Smooth muscle cell (in vitro differentiated cells): ENCODE results near the gene ELMO1. TPM values are rescaled to one million over a fixed set of nuclear protein-coding genes. Genes with fewer than 3 reads are reported as not detected.

ENCODE experiments used
- DNase-seq: peaks from one replicate; lab custom pipeline; 2025; ENCODE audit not compliant: unreplicated experiment; lab: John Stamatoyannopoulos, UW
- H2AFZ ChIP-seq: fragments of 200-600 bp; sonication (generic); 2 replicates; pipeline ENCODE4 v1.6.0; 2016; ENCODE audit warnings: antibody characterized with exemption, low read depth, mild to moderate bottlenecking
- H3F3A ChIP-seq: fragments of 200-600 bp; sonication (generic); 2 replicates; pipeline ENCODE4 v1.6.0; 2017; ENCODE audit warnings: antibody characterized with exemption, low read depth
- H3K27ac ChIP-seq: fragments of 200-600 bp; sonication (generic); 2 replicates; pipeline ENCODE4 v1.5.1; 2016; ENCODE audit warnings: low read depth, mild to moderate bottlenecking
- H3K27me3 ChIP-seq: fragments of 200-600 bp; sonication (generic); 2 replicates; pipeline ENCODE4 v1.6.1; 2016; ENCODE audit warnings: low read depth, mild to moderate bottlenecking
- H3K36me3 ChIP-seq: fragments of 200-600 bp; sonication (generic); 2 replicates; pipeline ENCODE4 v1.5.1; 2016; ENCODE audit warnings: low read depth
- H3K4me1 ChIP-seq: fragments of 200-600 bp; sonication (generic); 2 replicates; pipeline ENCODE4 v1.5.1; 2016; ENCODE audit warnings: low read depth
- H3K4me2 ChIP-seq: fragments of 200-600 bp; sonication (generic); 2 replicates; pipeline ENCODE4 v1.6.0; 2016; ENCODE audit warnings: mild to moderate bottlenecking
- H3K4me3 ChIP-seq: fragments of 200-600 bp; sonication (generic); 2 replicates; pipeline ENCODE4 v1.5.1; 2016; ENCODE audit warnings: mild to moderate bottlenecking
- H3K79me2 ChIP-seq: fragments of 200-600 bp; sonication (generic); 2 replicates; pipeline ENCODE4 v1.6.0; 2016; ENCODE audit warnings: low read depth, mild to moderate bottlenecking
- H3K9ac ChIP-seq: fragments of 200-600 bp; sonication (generic); 2 replicates; pipeline ENCODE4 v1.6.0; 2016; ENCODE audit warnings: low read depth
- H3K9me3 ChIP-seq: fragments of 200-600 bp; sonication (generic); replicated peaks from 2 replicates; pipeline ENCODE4 v1.5.1; 2016; ENCODE audit warnings: low read depth
- H4K20me1 ChIP-seq: fragments of 200-600 bp; sonication (generic); 2 replicates; pipeline ENCODE4 v1.6.0; 2016; ENCODE audit warnings: low read depth
- CTCF ChIP-seq: fragments of 200-600 bp; sonication (generic); IDR thresholded peaks from 2 replicates; pipeline ENCODE4 v1.5.1; 2017; ENCODE audit warnings: borderline replicate concordance, mild to moderate bottlenecking, antibody characterized with exemption; ENCODE audit not compliant: insufficient read depth, poor library complexity, severe bottlenecking
- WGBS: methylation state at CpG from one replicate; pipeline ENCODE4 v1.1.7; 2016; ENCODE audit warnings: low lambda C conversion rate; 5-methylcytosine and 5-hydroxymethylcytosine counted together
- polyA plus RNA-seq: library from polyadenylated mRNA; unstranded; fragments of >200 nt; fragmentation: Nextera tagmentation; extraction: Ambion mirVana; gene quantifications from 2 replicates; pipeline ENCODE4 v1.2.1, GENCODE V29; 2016
- total RNA-seq: library from RNA; depleted of rRNA; stranded (reverse); fragments of >200 nt; gene quantifications from 2 replicates; pipeline ENCODE4 v1.2.3, GENCODE V29; 2014

Gene ELMO1
- total and polyA plus RNA-seq, 2 experiments from 2014 or later, result 8.2 to 36.0 TPM

GRCh38 chr7:37224746-37225145 is 223.9 kb downstream of the ELMO1 start:
- no peaks in the 10 kb centered on the region for H3K9me3 ChIP-seq
- no peaks in the 10 kb centered on the region for H3K4me1 ChIP-seq
- no peaks in the 10 kb centered on the region for H3F3A ChIP-seq
- no peak overlapping the region for H3K9ac ChIP-seq
- H3K27ac ChIP-seq, result no peak overlapping the region
- H4K20me1 ChIP-seq, result no peaks in the 10 kb centered on the region
- no peaks in the 10 kb centered on the region for H3K36me3 ChIP-seq
- H3K4me3 ChIP-seq, result no peak overlapping the region
- H3K4me2 ChIP-seq, result no peak overlapping the region
- H3K27me3 ChIP-seq, result no peaks in the 10 kb centered on the region
- no peak for TF ChIP-seq CTCF
- no peak overlapping the region for H2AFZ ChIP-seq
- H3K79me2 ChIP-seq, result no peaks in the 10 kb centered on the region
- DNase-seq, result no peak
- 94% methylated on average over 10 of the region's 10 CpGs for WGBS

DNA sequence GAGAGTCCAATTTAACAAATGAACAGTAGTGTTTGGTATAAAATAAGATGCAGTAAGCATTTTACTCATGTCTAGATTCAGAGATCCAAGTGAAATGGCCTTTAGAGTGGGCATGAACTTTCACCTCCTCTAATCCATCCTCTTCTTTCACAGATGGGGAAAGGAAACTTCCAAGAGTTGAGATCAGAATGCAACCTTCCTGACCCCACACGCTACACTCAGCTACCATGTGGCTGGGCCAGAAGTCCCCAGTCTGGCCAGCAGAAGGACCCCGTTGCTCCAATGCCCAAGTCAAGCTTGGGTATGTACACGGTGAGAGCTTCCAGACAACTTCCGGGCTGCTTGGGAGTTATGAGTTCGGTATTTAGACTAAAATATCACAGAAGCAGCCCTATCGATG is 228.0 kb downstream of the ELMO1 start:
- Histone ChIP-seq H3K4me2 (no peak overlapping the region), H3K27me3 (no peaks in the 10 kb centered on the region), H3F3A (peaks cover 5% of the 10 kb centered on the region), H3K36me3 (no peaks in the 10 kb centered on the region), H3K79me2 (no peaks in the 10 kb centered on the region), H3K9ac (no peak overlapping the region), H3K9me3 (no peaks in the 10 kb centered on the region), H3K4me3 (no peak overlapping the region), H4K20me1 (no peaks in the 10 kb centered on the region), H3K4me1 (peaks cover 12% of the 10 kb centered on the region), H2AFZ (no peak overlapping the region), H3K27ac (no peak overlapping the region)
- DNase-seq, result no peak
- WGBS, result 93% methylated on average over 6 of the region's 6 CpGs
- no peak for TF ChIP-seq CTCF

GRCh38 chr7:37218956-37219355 is 229.7 kb downstream of the ELMO1 start:
- no peaks in the 10 kb centered on the region for H3K36me3 ChIP-seq
- peaks cover 15% of the 10 kb centered on the region for H3K4me1 ChIP-seq
- H3K79me2 ChIP-seq, result no peaks in the 10 kb centered on the region
- WGBS, result 78% methylated on average over 3 of the region's 3 CpGs
- no peaks in the 10 kb centered on the region for H3K9me3 ChIP-seq
- H3K27me3 ChIP-seq, result no peaks in the 10 kb centered on the region
- H4K20me1 ChIP-seq, result no peaks in the 10 kb centered on the region
- DNase-seq, result no peak
- no peak overlapping the region for H3K4me3 ChIP-seq
- no peak overlapping the region for H2AFZ ChIP-seq
- no peak overlapping the region for H3K27ac ChIP-seq
- TF ChIP-seq CTCF, result no peak
- no peak overlapping the region for H3K9ac ChIP-seq
- H3K4me2 ChIP-seq, result no peak overlapping the region
- H3F3A ChIP-seq, result peaks cover 5% of the 10 kb centered on the region

- Histone ChIP-seq H3K36me3 (no peaks in the 10 kb centered on the region), H3K9me3 (no peaks in the 10 kb centered on the region), H3K27ac (peak overlapping the region; percentile 77), H4K20me1 (no peaks in the 10 kb centered on the region), H3F3A (peaks cover 5% of the 10 kb centered on the region), H3K4me3 (no peak overlapping the region), H3K27me3 (no peaks in the 10 kb centered on the region), H3K4me1 (peaks cover 16% of the 10 kb centered on the region), H3K9ac (no peak overlapping the region), H3K79me2 (no peaks in the 10 kb centered on the region), H2AFZ (no peak overlapping the region), H3K4me2 (peak overlapping the region; percentile 64)
- TF ChIP-seq CTCF, result no peak
- 20% methylated on average over 2 of the region's 2 CpGs for WGBS
- DNase-seq, result no peak
Observed at GRCh38 chr7:37216923-37217322, 231.7 kb downstream of the ELMO1 start.
